HG02884 (cell line): ENCODE measurements around the gene IL12RB1.
"Not testable (repeated sequence)": the region's sequence is repeated elsewhere in the genome, so short reads cannot be mapped to it uniquely, and the experiment has no call there.

Source experiments
- ATAC-seq: cut with Tn5 transposase; IDR thresholded peaks from one replicate; pipeline ENCODE4 v1.9.1; 2021; ENCODE audit warnings: mild to moderate bottlenecking, moderate library complexity; ENCODE audit not compliant: unreplicated experiment

Gene IL12RB1

GRCh38 chr19:18090545-18091216 lies 3.9 kb upstream of the IL12RB1 start:
- no peak for ATAC-seq

DNA sequence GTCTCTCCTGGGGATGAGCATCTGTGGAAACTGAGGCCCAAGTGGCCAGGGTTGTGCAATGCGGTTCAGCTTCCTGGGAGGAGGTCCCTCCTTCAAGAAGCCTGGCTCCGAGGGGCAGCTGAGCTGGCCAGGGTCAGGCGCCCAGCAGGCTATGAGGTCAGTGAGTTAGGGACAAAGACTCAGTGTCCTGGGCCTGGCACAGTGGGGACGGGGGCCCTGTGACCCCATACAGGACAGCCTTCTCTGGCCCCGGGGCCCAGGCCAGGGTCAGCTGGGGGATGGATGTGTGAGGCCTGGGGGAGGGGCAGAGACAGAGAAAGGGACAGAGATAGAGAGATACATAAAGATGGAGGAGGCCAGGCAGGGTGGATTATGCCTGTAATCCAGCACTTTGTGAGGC lies 3.0 kb upstream of the IL12RB1 start:
- no peak for ATAC-seq

DNA sequence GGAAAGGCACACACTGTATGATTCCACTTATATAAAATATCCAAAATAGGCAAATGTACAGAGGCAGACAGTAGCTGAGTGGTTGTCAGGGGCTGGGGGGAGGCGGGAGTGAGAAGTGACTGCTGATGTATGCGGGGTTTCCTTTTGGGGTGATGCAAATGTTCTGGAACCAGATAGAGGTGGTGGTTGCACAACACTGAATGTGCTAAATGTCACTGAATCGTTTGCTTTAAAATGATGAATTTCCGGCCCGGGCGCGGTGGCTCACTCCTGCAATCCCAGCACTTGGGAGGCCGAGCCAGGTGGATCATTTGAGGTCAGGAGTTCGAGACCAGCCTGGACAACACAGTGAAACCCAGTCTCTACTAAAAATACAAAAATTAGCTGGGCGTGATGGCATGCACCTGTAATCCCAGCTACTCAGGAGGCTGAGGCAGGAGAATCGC lies 2.4 kb upstream of the IL12RB1 start:
- ATAC-seq, result not testable (repeated sequence)

GRCh38 chr19:18085702-18086457 lies 854 bp downstream of the IL12RB1 start:
- no peak for ATAC-seq

DNA sequence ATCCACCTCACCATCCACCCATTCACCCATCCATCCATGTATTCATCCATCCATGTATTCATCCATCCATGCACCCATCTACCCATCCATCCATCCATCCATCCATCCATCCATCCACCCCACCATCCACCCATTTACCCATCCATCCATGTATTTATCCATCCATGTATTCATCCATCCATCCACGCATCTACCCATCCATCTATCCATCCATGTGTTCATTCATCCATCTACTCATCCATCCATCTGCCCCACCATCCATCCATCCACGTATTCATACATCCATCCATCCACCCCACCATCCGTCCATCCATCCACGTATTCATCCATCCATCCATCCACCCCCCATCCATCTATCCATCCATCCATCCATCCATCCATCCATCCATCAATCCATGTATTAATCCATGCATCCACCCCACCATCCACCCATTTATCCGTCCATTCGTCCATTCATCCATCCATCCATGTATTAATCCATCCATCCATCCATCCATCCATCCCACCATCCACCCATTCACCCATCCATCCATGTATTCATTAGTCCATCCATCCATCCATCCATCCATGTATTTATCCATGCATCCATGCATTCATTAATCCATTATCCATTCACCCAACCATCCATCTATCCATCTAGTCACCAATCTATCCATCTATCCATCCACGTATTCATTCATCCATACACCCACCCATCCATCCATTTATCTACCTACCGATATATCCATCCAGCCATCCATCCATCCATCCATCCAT lies 2.6 kb downstream of the IL12RB1 start:
- no peak for ATAC-seq

DNA sequence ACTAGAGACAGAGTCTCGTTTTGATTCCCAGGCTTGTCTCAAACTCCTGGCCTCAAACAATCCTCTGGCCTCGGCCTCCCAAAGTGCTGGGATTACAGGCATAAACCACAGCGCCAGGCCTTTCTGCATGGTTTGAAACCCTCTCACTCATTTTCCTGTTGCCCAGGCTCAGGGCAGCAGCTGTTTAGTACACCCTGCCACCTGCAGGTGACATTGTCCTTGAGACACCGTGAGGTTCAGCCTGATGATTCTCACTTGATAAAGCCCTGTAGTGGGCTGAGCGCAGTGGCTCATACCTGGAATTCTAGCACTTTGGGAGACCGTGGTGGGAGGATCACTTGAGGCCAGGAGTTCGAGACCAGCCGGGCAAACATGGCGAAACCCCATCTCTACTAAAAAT lies 12.5 kb downstream of the IL12RB1 start:
- no peak for ATAC-seq

GRCh38 chr19:18073197-18073596 lies 13.5 kb downstream of the IL12RB1 start:
- ATAC-seq, result no peak

DNA sequence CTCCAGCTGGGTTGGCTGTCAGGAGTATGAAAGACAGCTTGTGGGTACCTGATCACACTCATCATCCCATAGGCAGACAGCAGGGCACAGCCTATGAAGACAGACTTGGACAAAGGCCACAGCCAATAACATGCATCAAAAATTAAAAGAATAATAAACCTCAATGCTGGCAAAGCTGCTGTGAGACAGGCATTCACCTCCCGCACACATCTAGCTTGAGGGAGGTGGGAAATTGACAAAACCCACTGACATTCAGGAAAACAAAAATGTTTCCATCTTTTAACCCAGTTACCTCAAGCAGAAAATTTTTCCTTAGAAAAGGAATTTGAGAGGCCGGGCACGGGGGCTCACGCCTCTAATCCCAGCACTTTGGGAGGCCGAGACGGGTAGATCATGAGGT lies 14.4 kb downstream of the IL12RB1 start:
- ATAC-seq, result no peak

- no peak for ATAC-seq
These were observed 16.6 kb downstream of the IL12RB1 start for GRCh38 chr19:18070181-18070580.

GRCh38 chr19:18069383-18069782 lies 17.4 kb downstream of the IL12RB1 start:
- no peak for ATAC-seq

DNA sequence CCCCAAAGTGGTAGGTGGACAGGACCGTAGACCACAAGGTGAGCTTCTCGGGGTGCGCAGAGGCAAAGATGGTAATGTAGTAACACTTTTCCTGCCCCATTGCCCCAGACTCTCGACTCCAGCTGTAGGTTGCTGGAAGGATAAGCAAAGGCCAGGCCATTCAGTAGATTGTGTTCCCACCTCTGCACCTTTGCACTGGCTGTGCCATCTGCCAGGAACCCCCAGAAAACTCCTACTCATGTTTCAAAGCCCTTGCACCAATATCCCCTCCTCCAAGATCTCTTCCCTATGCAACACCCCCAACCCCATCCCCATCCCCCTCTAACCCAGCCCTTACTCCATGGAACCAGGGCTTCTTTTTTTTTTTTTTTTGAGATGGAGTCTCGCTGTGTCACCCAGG lies 18.3 kb downstream of the IL12RB1 start:
- no peak for ATAC-seq

GRCh38 chr19:18065173-18065495 lies 21.6 kb downstream of the IL12RB1 start:
- no peak for ATAC-seq

- no peak for ATAC-seq
These were observed 23.3 kb downstream of the IL12RB1 start for GRCh38 chr19:18063463-18063862.

GRCh38 chr19:18062028-18062427 lies 24.7 kb downstream of the IL12RB1 start:
- ATAC-seq, result no peak

DNA sequence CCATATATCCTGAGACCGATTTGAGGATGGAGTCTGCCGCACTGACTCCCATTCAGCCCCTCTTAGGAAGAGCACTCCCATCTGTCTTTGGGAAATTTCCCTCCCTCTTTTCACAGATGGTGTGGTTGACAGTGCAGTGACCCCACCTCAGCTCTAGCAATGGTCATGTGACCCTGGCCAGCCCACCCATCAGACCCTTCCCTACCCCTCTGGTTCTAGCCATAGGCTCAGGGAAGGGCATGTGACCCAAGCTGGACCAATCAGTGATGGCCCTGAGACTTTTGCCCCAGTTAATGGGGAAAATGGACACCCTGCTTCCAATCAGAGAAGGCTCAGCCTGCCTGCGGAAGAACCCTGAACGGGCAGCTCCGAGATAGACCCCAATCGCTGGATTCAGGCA lies 26.3 kb downstream of the IL12RB1 start:
- no peak for ATAC-seq

- ATAC-seq, result no peak
These were observed 26.8 kb downstream of the IL12RB1 start for GRCh38 chr19:18059902-18060301.

- no peak for ATAC-seq
These were observed 27.4 kb downstream of the IL12RB1 start for GRCh38 chr19:18059297-18059696.

DNA sequence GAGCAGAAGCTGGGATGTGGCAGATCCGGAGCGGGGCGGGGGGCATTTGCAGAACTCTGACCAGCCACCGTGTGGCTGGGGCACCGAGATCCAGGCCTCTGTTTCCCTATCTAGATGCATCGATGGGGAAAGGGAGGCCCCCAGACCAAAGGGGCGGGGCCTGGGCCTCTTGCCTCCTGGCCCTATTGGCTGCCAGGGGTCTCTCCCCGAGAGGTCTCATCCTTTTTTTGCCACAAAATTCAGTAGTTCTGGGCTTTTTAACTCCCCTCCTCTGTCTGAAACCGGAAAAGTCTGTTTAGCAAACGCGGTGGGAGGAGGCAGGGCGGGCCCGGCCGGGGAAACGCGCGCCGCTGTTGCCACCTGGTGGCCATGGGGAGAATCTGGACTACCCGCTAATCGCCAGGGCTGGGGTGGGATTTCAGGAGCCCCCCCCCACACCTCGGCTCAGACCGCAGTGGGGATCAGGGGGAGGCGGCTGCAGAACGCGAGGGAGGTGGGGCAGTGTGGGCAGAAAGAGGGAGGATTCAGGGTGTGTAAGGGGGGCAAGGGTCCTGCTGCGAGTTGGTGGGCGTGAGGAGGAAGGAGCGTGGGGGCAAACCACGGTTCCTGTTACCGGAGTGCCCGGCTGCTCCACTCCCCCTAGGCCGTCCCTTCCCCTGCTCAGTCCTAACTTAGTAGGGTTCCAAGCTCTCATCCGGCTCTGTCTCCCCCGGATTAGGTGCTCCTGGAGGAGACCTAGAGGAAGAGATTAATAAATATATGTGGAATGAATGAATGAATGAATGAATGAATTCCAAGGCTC lies 28.3 kb downstream of the IL12RB1 start:
- ATAC-seq, result no peak

GRCh38 chr19:18057557-18057956 lies 29.2 kb downstream of the IL12RB1 start:
- no peak for ATAC-seq

- no peak for ATAC-seq
These were observed 30.8 kb downstream of the IL12RB1 start for GRCh38 chr19:18055967-18056366.

- no peak for ATAC-seq
These were observed 33.0 kb downstream of the IL12RB1 start for GRCh38 chr19:18053576-18054219.
